IPS-15b (cell line): ENCODE measurements around the gene SFXN3.
A peak's percentile ranks its signal among the peaks of the same experiment; 100 is the strongest.

Source experiments
- H3K27me3 ChIP-seq: one replicate; pipeline ENCODE4 v1.6.1; 2013; ENCODE audit warnings: low read length; ENCODE audit not compliant: control insufficient read depth, insufficient read depth
- H3K36me3 ChIP-seq: one replicate; pipeline ENCODE4 v1.6.1; 2013; ENCODE audit warnings: low read length; ENCODE audit not compliant: control insufficient read depth, insufficient read depth
- H3K4me1 ChIP-seq: one replicate; pipeline ENCODE4 v1.6.1; 2013; ENCODE audit warnings: mild to moderate bottlenecking, low read length; ENCODE audit not compliant: control insufficient read depth, insufficient read depth
- H3K4me3 ChIP-seq: one replicate; pipeline ENCODE4 v1.5.1; 2013; ENCODE audit warnings: low read depth, low read length
- H3K9ac ChIP-seq: one replicate; pipeline ENCODE4 v1.6.1; 2013; ENCODE audit warnings: low read depth, mild to moderate bottlenecking, low read length
- H3K9me3 ChIP-seq: one replicate; pipeline ENCODE4 v1.6.1; 2013; ENCODE audit warnings: mild to moderate bottlenecking, low read length; ENCODE audit not compliant: control insufficient read depth, insufficient read depth

The SFXN3 gene

GRCh38 chr10:101031128-101031795 is at the start of gene SFXN3, which contains the start of gene PDZD7:
Gene SFXN3 (plus strand): TSS chr10:101031234. CDS start chr10:101034695, 3,461 bp downstream.
Gene PDZD7 (minus strand): TSS chr10:101031129. CDS start chr10:101030219, 910 bp downstream.
- H3K4me3 ChIP-seq, result peak within 1 kb of the TSS; percentile 82
- no peak within 1 kb of the TSS for H3K9ac ChIP-seq
- peaks cover 46% of the 10 kb centered on the region for H3K27me3 ChIP-seq
- H3K4me1 ChIP-seq, result peaks cover 16% of the 10 kb centered on the region
- H3K9me3 ChIP-seq, result no peaks in the 10 kb centered on the region
- no peaks in the 10 kb centered on the region for H3K36me3 ChIP-seq

- no peak overlapping the region for H3K4me3 ChIP-seq
- no peaks in the 10 kb centered on the region for H3K4me1 ChIP-seq
- H3K36me3 ChIP-seq, result peaks cover 21% of the 10 kb centered on the region
- no peak overlapping the region for H3K9ac ChIP-seq
- H3K27me3 ChIP-seq, result no peaks in the 10 kb centered on the region
- H3K9me3 ChIP-seq, result no peaks in the 10 kb centered on the region
Measured at GRCh38 chr10:100982916-100983830, 47.9 kb upstream of the SFXN3 start.

GRCh38 chr10:100983868-100984671 is 47.0 kb upstream of the SFXN3 start:
- Histone ChIP-seq H3K4me1 (no peaks in the 10 kb centered on the region), H3K36me3 (peaks cover 15% of the 10 kb centered on the region), H3K9ac (no peak overlapping the region), H3K27me3 (no peaks in the 10 kb centered on the region), H3K4me3 (no peak overlapping the region), H3K9me3 (no peaks in the 10 kb centered on the region)

GRCh38 chr10:100984672-100985177 is 46.3 kb upstream of the SFXN3 start:
- H3K4me3 ChIP-seq, result no peak overlapping the region
- no peak overlapping the region for H3K9ac ChIP-seq
- no peaks in the 10 kb centered on the region for H3K4me1 ChIP-seq
- no peaks in the 10 kb centered on the region for H3K9me3 ChIP-seq
- H3K27me3 ChIP-seq, result no peaks in the 10 kb centered on the region
- H3K36me3 ChIP-seq, result peaks cover 20% of the 10 kb centered on the region

GRCh38 chr10:100985336-100985735 is 45.7 kb upstream of the SFXN3 start:
- no peak overlapping the region for H3K4me3 ChIP-seq
- H3K36me3 ChIP-seq, result peaks cover 23% of the 10 kb centered on the region
- no peaks in the 10 kb centered on the region for H3K9me3 ChIP-seq
- no peaks in the 10 kb centered on the region for H3K4me1 ChIP-seq
- no peaks in the 10 kb centered on the region for H3K27me3 ChIP-seq
- H3K9ac ChIP-seq, result no peak overlapping the region

GRCh38 chr10:100986623-100986951 is 44.4 kb upstream of the SFXN3 start:
- H3K9me3 ChIP-seq, result no peaks in the 10 kb centered on the region
- peaks cover 29% of the 10 kb centered on the region for H3K36me3 ChIP-seq
- no peaks in the 10 kb centered on the region for H3K27me3 ChIP-seq
- H3K4me3 ChIP-seq, result peak overlapping the region; percentile 99
- no peaks in the 10 kb centered on the region for H3K4me1 ChIP-seq
- peak overlapping the region; percentile 92 for H3K9ac ChIP-seq

- Histone ChIP-seq H3K4me1 (no peaks in the 10 kb centered on the region), H3K9me3 (no peaks in the 10 kb centered on the region), H3K4me3 (peak within 1 kb of the TSS; percentile 99), H3K9ac (peak within 1 kb of the TSS; percentile 92), H3K27me3 (no peaks in the 10 kb centered on the region), H3K36me3 (peaks cover 29% of the 10 kb centered on the region)
Measured at GRCh38 chr10:100986952-100987684, 43.9 kb upstream of the SFXN3 start, which contains the start of the genes MRPL43 and TWNK. Gene MRPL43 (minus strand): TSS chr10:100987497. CDS start chr10:100987443, 54 bp downstream. Gene TWNK (plus strand): TSS chr10:100987543. CDS start chr10:100988211, 668 bp downstream.

- H3K4me3 ChIP-seq, result peak overlapping the region; percentile 99
- H3K4me1 ChIP-seq, result no peaks in the 10 kb centered on the region
- no peaks in the 10 kb centered on the region for H3K9me3 ChIP-seq
- no peaks in the 10 kb centered on the region for H3K27me3 ChIP-seq
- peaks cover 32% of the 10 kb centered on the region for H3K36me3 ChIP-seq
- H3K9ac ChIP-seq, result peak overlapping the region; percentile 92
Measured at GRCh38 chr10:100987685-100988049, 43.4 kb upstream of the SFXN3 start.

GRCh38 chr10:100988166-100988565 is 42.9 kb upstream of the SFXN3 start:
- Histone ChIP-seq H3K4me3 (peak overlapping the region; percentile 99), H3K27me3 (no peaks in the 10 kb centered on the region), H3K4me1 (no peaks in the 10 kb centered on the region), H3K36me3 (peaks cover 32% of the 10 kb centered on the region), H3K9ac (peak overlapping the region; percentile 92), H3K9me3 (no peaks in the 10 kb centered on the region)

GRCh38 chr10:100989088-100989487 is 41.9 kb upstream of the SFXN3 start:
- H3K9me3 ChIP-seq, result no peaks in the 10 kb centered on the region
- H3K4me1 ChIP-seq, result no peaks in the 10 kb centered on the region
- H3K9ac ChIP-seq, result peak overlapping the region; percentile 32
- peaks cover 40% of the 10 kb centered on the region for H3K36me3 ChIP-seq
- H3K27me3 ChIP-seq, result no peaks in the 10 kb centered on the region
- no peak overlapping the region for H3K4me3 ChIP-seq
